OCI-LY3 (cell line): Measurements from ENCODE around the gene BMP7.

Source experiments
- CTCF ChIP-seq: fragments of 200-600, 300-600 bp; sonication (generic); IDR thresholded peaks from 2 replicates; pipeline ENCODE4 v1.5.1; 2014; ENCODE audit warnings: antibody characterized with exemption, low read length, low read depth
- EZH2phosphoT487 ChIP-seq: fragments of 200-600 bp; shearing (Covaris generic); IDR thresholded peaks from 2 replicates; pipeline ENCODE4 v1.6.1; 2018; ENCODE audit warnings: antibody characterized with exemption, mixed run types, low read depth

DNA sequence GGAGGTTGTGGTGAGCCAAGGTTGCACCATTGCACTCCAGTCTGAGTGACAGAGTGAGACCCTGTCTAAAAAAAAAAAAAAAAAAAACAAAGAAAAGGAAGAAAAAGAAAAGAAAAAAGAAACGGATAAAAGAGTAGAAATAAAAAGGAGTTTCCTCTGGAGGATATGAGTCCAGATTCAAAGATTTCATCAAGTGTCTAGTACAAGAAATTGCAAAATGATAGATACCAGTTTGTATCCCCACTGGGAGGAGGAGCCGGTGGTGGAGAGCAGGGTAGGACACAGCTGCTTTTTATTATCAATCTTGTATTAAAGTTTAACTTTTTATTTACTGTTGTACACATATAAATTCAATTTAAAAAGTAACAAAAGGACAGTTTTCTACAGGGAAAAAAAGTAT lies 113.9 kb downstream of the BMP7 start:
- TF ChIP-seq CTCF (no peak), EZH2phosphoT487 (no peak)
